Kidney glomerular epithelial cell (primary cell): ENCODE data around the gene SEC14L3.

Source experiments
- DNase-seq: peaks from one replicate; lab custom pipeline; 2025; lab: John Stamatoyannopoulos, UW

SEC14L3 gene

DNA sequence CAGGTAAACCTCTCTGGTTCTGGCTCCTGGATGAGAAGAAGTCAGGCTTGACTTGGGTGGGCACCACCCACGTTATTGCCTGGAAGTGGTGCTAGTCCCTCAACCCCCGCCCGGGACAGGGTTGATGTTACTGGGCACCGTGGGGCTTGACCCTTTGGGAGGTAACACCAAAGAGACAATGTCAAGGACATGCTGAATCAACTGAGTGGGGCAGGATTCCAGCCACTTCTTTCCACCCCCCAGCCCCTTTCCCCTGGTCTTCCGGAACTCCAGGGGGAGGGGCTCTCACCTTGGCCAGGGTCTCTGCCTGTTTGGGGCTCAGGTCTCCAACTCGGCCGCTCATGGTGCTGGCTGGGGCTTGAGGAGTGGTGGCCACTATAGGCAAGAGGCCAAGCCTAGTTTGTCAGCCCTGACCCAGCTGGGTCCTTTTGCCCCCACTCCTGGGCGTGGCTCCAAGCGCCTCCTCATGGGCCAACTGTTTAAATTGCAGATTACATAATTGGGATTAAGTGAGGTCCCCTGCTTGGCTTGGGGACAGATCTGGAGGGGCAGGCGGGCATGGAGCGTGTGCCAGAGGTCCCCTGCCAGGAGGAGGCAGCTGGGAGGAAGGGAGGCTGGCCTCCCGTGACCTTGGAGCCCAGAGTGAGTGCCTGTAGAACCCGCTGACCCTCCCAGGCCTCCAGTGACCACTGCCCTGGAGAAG lies at the start of gene SEC14L3:
TSS of gene SEC14L3 (minus strand) at position 402 of the 703 bp plus-strand sequence. CDS start at position 343, 59 bp downstream.
- no peak for DNase-seq

DNA sequence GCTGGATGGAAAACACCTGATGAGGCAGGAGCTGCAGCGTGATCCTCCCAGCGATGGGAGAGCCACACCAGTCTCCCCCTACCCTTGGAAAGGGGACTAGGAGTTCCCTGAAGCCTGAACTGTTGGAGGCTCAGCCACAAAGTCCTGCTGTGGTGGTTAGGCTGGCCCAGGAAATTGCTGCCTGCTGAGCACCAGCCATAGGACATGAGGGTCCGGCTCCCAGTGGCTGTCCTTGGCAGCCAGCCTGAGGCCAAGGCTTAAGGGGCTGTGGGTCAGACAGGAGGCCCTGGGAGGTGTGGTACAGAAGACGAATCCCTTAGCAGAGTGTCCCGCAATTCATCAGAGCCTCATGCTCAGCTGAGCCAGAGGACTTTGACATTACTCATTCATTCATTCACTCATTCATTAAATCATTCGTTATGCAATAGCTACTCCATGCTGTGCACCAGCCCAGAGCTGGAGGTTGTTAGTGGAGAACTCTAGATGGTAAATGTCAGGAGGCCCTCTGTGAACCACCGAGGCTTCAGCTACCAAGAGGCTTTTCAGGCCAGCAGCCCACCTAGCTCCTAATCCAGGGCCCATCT lies 48.1 kb upstream of the SEC14L3 start:
- no peak for DNase-seq

DNA sequence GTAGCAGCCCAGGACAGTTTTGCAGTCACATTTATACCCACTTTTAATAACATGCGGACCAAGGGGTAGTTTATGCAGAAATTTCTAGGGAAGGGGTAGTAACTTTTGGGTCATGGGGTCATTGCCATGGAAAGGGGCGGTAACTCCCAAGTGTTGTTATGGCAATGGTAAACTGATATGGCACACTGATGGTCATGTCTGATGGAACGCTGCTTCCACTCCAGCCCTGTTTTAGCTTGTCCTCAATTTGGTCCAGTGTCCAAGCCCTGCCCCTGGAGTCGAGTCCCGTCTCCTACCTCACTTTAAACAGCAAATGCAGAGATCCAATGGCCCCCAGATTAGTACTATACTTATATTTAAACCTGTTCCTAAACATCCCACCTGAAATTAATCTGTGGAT lies 44.9 kb upstream of the SEC14L3 start:
- no peak for DNase-seq

DNA sequence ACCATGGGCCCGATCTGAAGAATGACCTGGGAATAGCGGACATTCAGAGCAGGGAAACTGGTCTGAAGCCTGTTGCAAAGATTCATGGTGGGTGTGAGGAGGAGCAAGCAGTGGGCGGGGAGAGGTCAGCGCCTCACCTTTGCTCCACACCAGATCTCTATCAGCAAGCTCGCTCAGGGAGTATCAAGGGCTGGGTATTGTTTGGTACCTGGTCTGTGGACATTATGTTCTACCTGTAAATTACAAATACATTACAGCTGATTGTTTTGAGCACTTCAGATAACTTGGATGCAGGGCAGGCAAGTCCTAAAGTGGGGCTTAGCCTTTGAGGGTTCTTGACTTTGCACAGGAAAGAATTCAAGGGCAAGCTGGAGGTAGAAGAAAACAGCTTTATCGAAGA lies 44.5 kb upstream of the SEC14L3 start:
- no peak for DNase-seq

DNA sequence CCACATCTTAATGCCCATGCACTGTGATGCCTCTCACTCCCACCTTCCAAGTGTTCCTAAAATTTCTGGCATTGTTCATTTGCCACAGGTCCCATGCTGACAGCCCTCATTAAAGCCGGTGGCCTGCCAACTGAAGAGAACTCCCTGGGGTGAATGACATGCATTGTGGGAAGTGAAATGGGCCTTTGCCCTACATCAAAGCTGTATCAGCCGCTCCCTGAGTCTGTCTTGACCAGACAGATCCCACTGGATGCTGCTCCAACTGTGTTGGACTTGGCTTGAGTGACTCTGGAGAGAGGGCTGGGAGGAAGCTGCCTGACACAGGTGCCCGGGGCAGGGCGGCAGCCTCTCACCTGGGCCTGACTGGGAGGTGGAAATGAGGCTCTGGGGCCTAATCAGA lies 42.4 kb upstream of the SEC14L3 start:
- DNase-seq: no peak

DNA sequence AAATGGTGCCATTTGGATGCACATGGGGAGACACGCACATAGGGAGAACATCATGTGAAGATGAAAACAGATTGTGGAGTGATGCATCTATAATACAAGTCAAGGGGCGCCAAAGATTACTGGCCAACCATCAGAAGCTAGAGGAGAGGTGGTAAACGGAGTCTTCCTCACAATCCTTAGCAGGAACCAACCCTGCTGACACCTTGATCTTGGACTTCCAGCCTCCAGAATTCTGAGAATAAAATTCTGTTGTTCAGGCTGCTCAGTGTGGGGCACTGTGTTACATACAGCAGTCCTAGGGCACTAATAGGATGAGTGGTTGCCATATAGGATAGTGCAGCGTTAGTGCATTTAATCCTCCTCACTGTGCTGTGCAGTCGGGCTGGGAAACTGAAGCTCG lies 41.6 kb upstream of the SEC14L3 start:
- DNase-seq: no peak

DNA sequence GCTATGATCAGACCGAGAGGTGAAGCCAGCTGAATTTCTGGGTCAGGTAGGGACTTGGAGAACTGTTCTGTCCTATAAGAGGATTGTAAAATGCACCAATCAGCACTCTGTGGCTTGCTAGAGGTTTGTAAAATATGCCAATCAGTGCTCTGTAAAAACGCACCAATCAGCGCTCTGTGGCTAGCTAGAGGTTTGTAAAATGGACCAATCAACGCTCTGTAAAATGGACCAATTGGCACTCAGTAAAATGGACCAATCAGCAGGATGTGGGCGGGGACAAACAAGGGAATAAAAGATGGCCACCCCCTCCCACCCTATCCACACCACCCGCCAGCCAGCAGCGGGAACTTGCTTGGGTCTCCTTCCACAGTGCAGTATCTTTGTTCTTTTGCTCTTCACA lies 40.1 kb upstream of the SEC14L3 start:
- no peak for DNase-seq

DNA sequence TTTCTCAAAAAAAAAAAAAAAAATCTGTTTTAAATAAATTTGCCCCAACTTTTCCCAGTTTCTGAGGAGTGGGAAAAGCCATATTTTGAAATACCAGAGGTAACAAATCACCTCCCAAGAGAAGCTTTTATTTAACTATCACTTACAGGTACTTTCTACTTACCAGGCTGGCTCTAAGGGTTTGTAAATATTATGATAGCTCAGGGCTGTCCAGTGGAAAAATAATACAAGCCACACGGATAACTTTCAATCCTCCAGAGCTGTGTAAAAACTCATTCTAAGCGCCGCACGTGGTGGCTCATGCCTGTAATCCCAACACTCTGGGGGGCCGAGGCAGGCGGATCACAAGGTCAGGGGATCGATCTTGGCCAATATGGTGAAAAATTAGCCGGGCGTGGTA lies 39.3 kb upstream of the SEC14L3 start:
- DNase-seq: no peak

DNA sequence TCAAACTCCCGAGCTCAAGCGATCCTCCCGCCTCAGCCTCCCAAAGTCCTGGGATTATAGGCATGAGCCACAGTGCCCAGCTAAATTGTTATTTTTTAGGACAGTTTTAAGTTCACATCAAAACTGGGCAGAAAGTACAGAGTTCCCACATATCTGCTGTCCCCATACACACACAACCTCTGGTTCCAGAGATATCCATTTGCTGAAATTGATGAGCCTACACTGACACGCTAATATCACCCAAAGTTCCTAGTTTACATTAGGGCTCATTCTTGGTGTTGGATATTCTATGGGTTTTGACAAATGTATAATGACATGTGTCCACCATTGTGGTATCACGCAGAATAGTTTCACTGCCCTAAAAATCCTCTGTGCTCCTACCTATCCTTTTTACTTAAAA lies 36.4 kb upstream of the SEC14L3 start:
- no peak for DNase-seq

DNA sequence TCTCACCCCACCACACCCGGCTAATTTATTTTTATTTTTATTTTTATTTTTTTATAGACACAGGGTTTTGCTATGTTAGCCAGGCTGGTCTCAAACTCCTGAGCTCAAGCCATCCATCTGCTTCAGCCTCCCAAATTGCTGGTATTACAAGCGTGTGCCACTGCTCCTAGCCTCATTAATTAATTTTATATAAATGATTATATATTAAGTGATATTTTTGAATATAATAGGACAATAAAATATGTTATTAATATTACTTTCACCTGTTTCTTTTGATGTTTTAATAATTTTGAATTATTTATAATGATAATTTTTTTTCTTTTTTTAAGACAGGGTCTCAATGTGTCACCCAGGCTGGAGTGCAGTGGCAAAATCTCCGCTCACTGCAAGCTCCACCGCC lies 35.9 kb upstream of the SEC14L3 start:
- DNase-seq: no peak

DNA sequence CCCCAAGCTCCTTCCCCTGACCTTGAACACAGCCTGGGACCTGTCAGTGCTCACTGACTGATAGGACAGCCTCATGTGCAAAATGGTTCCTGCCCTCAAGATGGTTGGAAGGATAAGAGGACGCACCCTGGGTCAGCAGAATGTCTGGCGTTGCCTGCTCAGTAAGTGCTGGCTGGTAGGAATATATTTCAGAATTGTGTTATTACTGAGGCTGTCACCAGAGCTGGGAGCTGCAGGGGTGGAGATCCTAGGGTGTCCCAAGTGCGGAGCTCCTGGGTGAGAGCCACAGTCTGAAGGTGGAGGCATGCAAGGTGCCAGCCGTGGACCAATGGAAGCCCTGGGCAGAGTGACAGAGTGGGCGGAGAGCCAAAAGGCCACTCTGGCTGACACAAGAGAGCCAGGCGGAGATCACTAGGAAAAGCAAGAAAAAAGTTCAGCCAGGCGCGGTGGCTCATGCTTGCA lies 34.7 kb upstream of the SEC14L3 start:
- DNase-seq: no peak

DNA sequence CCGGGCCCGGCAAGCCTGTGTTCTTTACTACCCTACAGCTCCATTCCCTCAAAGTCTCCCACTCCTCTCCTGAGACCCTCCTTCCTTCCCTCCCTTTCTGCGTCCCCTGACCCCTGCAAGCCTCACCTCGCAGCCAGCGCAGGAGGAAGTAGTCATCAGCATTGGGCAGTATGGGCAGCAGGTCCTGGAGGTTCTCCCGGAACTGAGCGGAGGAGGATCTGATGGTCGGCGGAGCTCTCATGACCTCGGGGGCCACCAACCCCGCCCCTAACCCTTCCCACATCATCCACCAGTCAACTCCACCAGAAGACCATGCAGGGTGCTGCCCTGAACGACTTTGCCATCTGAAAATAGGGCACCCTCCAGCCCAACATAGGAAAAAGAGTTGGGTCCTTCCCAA lies 31.7 kb upstream of the SEC14L3 start:
- no peak for DNase-seq

DNA sequence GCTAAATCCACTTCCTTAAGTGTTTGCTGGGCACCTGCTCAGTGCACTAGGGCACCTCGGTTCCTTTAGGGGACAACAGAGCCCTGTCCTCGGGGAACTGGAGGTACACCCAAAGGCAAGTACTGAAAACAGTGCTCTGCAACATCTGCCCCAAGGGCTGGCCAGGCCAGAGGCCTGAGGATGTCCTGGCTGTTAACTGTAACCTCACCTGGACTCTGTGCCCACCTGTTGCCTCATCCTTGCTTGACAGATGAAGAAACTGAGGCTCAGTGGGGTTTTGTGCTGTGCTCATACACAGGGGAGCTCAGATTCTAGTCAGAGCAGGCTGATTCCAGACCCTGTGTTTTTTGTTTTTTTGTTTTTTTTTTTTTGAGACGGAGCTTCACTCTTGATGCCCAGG lies 31.1 kb upstream of the SEC14L3 start:
- no peak for DNase-seq

DNA sequence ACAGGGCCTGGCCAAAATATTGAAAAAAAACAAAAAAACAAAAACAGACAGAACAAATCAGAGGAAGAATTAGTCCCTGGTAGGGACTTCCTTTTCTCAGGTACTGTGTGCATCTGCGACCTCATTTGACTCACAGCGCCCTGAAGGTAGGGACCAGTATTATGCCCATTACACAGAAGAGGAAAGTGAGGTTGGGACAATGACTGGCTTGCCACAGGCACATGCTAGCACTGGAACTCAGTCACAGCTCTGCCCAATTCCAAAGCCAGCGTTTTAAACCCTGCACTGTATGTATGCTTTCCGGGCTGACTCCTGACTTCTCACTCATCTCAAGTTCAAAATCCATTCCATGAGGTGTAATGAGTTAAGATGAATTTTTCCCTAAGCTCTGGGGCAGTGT lies 30.3 kb upstream of the SEC14L3 start:
- DNase-seq: no peak

DNA sequence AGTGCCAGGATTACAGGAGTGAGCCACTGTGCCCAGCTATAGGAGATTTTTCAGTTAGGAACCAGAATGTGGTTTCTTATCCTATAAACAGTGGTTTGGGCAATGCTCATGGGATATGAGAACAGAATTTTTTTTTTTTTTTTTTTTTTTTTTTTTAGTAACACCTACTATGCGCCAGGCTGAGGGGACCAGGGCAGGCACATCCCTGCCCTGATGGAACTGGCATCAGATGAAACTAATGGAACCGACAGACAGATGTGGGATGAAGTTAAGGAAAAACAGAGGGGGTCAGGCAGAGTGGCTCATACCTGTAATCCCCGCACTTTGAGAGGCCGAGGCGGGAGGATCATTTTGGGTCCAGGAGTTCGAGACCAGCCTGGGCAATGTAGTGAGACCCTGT lies 28.8 kb upstream of the SEC14L3 start:
- DNase-seq: no peak

DNA sequence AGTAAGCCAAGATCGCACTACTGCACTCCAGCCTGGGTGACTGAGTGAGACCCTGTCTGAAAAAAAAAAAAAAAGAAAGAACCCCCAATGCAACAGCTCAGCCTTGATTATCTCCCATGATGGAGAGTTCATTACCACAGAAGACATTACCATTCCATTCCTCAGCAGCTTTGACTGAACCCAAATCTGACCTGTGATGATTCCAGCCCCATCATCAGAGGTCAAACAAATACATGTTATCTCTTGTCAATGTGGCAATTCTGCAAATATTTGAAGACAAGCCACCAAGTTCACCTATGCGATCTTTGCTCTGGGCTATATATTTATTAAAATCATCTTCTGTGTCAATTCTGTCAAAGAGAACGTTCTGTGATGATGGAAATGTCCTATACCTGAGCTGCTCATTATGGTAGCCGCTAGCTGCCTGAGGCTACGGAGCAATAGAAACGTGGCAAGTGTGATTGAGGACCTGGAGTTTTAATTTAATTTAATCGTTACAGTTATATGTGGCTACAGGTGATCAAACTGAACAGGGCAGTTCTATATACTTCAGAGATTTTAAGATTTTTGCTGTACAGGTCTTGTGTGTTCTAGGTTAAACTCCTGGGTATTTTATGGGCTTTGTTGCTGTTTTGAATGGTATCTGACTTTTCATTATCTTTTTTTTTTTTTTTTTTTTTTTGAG lies 25.8 kb upstream of the SEC14L3 start:
- no peak for DNase-seq

DNA sequence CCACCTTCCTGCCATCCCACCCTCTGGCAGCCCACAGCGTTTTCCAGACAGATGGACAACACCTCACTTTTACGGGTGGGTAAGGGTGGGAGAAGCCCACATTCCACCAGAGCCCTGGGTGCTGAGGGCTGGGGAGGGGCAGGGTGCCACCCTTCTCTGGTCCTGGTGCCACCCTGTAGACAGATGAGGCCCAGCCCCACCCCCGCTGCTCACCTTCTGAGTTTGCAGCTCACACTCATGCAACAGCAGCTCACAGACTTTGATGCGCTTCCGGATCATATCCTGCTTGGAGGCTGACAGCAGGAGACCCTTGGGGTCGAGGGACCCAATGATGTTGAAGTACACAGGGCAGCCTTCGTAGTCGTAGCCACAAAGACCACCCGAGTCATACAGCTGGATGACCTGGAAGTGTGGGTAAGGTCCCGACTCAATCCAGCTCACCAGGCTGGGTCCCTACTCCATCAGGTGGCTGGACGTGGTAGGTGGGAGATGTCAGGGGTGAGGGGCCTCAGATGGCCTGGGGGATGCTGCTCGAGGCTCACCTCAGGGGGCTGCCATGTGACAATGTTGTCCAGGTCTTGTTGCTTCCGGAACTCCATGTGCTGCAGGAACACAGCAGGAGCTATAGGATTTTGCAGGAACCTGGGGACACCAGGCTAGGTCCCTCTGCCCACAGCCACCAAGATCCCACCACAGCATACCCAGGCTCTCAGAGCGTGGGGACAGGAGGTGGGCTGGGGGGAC lies 23.4 kb upstream of the SEC14L3 start:
- no peak for DNase-seq

DNA sequence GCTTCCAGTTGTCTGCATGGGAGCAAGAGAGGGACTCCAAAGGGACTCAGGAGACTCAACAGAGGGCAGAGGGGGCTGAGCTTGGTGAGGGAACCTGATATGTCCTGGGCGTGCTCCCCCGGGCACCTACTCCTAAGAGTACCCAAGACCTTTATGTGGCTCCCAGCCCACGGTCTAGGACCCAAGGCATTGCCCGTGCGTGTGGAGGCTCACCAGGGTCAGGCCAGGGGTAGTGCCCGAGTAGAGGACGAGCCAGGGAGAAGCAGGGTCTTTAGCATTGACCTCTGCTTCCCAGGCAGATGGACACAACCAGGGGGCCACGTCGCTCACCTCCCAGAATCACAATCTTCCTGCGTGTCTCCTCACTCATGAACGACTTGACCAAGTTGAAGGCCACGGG lies 20.3 kb upstream of the SEC14L3 start:
- no peak for DNase-seq

DNA sequence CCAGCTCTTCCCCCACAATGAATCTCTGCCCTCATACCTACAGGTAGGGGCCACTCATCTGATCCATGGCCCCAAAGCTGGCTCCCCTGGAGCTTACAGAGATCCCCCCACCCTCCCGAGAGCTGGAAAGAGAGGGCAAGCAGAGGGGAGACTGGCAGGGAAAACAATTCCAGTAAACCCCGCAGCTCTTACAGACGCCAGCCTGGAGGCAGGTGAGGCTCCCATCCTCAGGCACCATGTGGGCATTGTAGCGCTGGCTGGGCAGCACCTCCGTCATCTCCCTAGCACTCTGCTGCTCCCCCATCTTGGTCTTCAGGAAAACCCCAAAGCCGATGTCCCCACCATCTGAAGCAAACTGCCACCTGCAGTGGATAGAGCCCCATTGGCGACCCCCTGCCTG lies 19.6 kb upstream of the SEC14L3 start:
- no peak for DNase-seq

DNA sequence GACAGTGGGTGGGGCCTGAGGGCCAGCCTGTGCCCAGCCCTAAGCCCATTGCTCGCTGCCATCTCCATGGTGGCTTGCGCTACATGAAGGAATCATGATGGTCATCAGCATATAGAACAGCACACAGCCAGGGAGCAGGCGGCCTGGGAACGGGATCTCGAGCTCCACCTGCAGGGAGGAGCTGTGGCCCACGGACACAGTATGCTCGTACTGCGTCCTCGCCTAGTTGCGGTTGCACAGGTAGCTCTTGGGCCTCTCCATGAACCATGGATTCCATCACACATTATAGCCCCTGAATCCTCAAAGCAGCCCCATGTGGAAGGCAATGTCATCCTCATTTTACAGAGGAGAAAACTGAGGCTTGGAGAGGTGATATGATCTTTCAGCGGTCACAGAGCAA lies 18.6 kb upstream of the SEC14L3 start:
- DNase-seq: no peak

DNA sequence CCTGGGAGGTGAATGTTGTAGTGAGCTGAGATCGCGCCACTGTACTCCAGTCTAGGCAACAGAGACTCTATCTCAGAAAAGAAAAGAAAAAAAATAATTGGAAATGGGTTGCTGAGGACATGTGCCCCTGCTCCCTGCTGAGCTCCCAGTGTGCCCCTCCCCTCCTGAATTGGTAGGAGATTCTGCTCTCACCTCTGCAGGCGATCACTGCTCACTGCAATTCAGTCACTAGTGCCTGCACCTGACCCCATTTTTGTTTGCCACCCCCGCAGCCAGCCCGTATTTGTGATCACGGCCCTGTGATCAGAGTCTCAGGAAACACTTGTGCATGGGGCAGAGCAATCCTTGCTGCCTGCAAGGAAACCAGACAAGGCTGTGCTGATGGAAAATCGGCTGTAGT lies 16.3 kb upstream of the SEC14L3 start:
- DNase-seq: no peak

DNA sequence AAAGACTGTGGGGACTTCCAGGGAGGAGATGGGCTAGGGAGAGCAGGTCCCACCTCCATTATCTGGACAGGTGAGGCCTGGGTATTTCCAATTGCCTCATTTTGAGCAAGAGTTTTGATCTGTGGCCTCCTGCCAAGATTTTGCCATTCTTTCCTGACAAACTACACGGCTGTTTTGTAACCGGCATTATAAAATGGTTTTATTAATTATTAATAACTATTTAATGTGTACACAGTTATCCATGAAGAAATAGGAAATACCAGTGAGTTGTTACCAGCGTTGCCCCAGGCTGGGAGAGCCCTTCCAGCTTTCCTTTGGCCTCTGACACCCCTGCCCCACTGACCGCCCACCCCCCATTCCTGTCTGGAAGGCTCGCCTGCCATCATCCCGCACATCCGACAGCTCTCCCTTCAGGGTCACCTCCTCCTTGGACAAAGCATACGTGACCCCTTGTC lies 14.9 kb upstream of the SEC14L3 start:
- peak; percentile 0 for DNase-seq

DNA sequence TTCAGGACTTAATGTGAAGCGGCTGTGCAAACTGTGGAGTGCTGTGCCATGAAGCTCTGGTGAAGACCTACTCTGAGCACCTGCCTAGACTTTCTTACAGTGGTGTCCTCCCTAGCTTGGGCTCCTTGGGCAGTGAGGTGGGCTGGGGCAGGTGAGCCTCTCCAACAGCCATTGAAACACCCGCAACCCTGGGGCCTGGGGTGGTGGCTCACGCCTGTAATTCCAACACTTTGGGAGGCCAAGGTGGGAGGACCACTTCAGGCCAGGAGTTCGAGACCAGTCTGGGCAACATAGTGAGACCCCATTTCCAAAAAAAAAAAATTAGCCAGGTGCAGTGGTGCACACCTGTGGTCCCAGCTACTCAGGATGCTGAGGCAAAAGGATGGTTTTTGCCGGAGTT lies 14.3 kb upstream of the SEC14L3 start:
- DNase-seq: no peak
